A673 (cell line): ENCODE results near the gene SEMA6B.

Experiments
- CTCF ChIP-seq: fragments of 300-800, 200-600 bp; sonication (generic); conservative IDR thresholded peaks from 2 replicates; pipeline ENCODE4 v1.5.1; 2017; ENCODE audit warnings: low read depth, mild to moderate bottlenecking, antibody characterized with exemption, low read length, moderate library complexity, mixed read lengths
- EZH2 ChIP-seq: fragments of 200-600 bp; sonication (generic); IDR thresholded peaks from 2 replicates; pipeline ENCODE4 v1.6.1; 2017; ENCODE audit warnings: borderline replicate concordance, low read depth, mild to moderate bottlenecking, mixed read lengths, antibody characterized with exemption, low read length; ENCODE audit not compliant: poor library complexity, severe bottlenecking

- TF ChIP-seq CTCF (no peak), EZH2 (no peak)
Observed at GRCh38 chr19:4516939-4517300, 42.6 kb downstream of the SEMA6B start.
